HG03066 (cell line): ENCODE data around the gene ULK1.
"Not testable (repeated sequence)": the region's sequence is repeated elsewhere in the genome, so short reads cannot be mapped to it uniquely, and the experiment has no call there.

Experiments
- ATAC-seq: cut with Tn5 transposase; IDR thresholded peaks from one replicate; pipeline ENCODE4 v1.9.1; 2021; ENCODE audit warnings: low read depth; ENCODE audit not compliant: unreplicated experiment

The ULK1 gene

DNA sequence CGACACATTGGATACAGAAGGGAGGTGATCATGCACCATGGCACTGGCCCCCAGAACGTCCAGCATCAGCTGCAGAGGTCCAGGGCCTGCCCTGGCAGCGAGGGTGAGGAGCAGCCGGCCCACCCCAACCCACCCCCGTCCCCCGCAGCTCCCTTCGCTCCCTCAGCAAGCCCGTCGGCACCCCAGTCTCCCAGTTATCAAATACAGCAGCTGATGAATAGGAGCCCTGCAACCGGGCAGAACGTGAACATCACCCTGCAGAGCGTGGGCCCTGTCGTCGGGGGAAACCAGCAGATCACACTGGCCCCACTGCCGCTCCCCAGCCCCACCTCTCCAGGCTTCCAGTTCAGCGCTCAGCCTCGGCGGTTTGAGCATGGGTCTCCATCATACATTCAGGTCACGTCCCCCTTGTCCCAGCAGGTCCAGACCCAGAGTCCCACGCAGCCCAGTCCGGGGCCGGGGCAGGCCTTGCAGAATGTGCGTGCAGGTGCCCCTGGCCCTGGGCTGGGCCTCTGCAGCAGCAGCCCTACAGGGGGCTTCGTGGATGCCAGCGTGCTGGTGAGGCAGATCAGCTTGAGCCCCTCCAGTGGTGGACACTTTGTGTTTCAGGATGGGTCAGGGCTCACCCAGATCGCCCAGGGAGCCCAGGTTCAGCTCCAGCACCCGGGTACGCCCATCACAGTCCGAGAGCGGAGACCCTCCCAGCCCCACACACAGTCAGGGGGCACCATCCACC, 66.3 kb downstream of the ULK1 start:
- not testable (repeated sequence) for ATAC-seq

DNA sequence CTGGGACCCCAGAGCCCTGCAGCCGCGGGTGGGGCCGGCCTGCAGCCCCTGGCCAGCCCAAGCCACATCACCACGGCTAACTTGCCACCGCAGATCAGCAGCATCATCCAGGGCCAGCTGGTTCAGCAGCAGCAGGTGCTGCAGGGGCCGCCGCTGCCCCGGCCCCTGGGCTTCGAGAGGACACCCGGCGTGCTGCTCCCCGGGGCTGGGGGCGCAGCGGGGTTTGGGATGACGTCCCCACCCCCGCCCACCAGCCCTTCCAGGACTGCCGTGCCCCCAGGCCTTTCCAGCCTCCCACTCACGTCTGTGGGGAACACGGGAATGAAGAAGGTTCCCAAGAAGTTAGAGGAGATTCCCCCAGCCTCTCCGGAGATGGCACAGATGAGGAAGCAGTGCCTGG, 66.9 kb downstream of the ULK1 start:
- not testable (repeated sequence) for ATAC-seq

GRCh38 chr12:131962069-131962468, 67.6 kb downstream of the ULK1 start:
- no peak for ATAC-seq

DNA sequence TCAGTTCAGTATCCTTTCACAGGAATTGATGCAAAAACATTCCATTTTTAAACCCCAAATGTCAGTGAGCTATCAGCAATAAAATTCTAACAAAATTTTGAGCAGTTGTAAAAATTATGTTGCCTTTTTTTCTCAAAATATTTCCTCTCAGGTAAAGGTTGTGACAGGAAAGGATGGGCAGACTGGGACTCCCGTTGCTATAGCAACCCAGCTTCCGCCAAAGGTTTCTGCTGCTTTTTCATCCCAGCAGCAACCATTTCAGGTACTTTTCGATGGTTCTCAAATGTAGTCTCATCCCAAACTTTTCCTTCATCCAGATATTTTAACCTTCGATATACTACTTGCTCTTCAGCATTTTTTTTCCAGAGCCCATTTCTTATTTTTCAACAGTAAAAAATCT, 69.0 kb downstream of the ULK1 start:
- no peak for ATAC-seq

DNA sequence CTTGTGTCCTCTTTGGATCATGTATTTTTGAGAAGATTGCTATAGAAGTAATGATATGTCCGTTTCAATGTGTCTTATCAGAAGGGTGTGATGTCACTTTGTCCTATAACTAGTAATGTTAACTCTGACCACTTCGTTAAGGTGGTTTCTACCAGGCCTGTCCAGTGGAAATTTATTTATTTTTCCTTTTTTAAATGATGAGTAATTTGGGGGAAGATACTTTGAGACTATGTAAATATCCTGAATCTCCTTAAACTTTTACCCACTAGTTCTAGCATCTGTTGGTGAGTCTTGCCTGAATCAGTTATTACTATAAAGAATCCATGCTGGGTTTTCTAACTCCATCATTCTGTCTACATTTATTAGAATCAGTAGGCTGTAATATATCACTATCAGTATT, 70.7 kb downstream of the ULK1 start:
- ATAC-seq: no peak

DNA sequence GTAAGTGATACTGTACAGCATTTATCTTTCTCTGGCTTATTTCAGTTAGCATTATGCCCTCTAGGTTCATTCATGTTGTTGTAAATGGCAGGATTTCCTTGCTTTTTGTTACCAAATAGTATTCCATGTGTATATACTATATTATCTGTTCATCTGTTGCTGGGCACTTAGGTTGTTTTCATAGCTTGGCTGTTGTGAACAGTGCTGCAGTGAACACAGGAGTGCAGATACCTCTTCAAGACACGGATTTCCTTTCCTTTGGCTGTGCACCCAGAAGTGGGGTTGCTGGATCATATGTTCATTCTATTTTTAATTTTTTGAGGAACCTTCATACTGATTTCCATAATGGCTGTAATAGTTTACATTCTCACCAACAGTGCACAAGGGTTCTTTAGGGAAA, 76.8 kb downstream of the ULK1 start:
- no peak for ATAC-seq
